DMS53 treated with DMSO at 0.1 percent for 48 hours (cell line): ENCODE measurements around the gene LTBP4.
"Not testable (repeated sequence)": the region's sequence is repeated elsewhere in the genome, so short reads cannot be mapped to it uniquely, and the experiment has no call there.

Experiments used
- DNase-seq: peaks from one replicate; lab custom pipeline; 2025; ENCODE audit not compliant: unreplicated experiment; lab: John Stamatoyannopoulos, UW

The LTBP4 gene

GRCh38 chr19:40571831-40572495, 29.2 kb upstream of the LTBP4 start:
- DNase-seq, result no peak

DNA sequence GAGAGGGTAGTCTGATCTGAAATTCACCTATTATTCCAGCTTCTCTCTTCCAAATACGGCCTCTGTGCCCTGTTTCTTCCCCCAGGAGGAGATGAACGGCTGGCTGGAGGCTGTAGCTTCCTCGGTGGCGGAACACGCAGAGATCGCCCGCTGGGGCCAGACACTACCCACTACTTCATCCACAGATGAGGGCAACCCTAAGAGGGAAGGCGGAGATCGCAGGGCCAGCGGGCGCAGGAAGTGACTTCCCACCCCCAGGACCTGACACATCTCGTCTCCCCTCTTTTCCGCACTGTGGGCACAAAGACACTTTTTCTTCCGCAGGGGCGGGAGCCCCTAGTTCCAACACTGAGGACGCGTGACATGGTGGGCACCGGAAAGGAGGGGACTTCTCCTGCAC, 25.8 kb upstream of the LTBP4 start:
- DNase-seq, result no peak

DNA sequence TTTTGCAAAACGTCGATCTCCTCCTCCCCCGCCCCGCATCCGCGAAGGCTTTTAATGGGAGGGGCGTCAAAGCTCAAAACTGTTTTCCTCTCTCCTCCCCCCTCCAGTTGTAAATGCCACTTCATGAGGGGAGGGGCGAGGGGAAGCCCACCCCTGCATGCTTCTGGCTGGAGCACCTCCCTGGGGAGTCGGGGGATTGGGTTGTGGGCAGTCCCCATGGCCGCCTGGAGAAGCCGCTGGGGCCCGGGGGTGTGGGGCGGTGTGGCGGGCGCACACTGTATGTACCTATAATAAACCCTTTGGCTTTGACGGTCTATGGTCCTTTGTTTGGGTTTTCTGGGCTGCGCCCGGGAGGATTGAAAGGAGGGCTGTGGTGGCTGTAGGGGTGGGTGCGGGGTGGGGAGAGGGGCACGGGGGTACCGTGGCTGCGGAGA, 25.0 kb upstream of the LTBP4 start:
- no peak for DNase-seq

- peak; percentile 94 for DNase-seq
Measured at GRCh38 chr19:40576585-40577451, 24.4 kb upstream of the LTBP4 start, which contains the start of gene SHKBP1. SHKBP1 (plus strand) TSS chr19:40576873; CDS start chr19:40576900, 27 bp downstream.

DNA sequence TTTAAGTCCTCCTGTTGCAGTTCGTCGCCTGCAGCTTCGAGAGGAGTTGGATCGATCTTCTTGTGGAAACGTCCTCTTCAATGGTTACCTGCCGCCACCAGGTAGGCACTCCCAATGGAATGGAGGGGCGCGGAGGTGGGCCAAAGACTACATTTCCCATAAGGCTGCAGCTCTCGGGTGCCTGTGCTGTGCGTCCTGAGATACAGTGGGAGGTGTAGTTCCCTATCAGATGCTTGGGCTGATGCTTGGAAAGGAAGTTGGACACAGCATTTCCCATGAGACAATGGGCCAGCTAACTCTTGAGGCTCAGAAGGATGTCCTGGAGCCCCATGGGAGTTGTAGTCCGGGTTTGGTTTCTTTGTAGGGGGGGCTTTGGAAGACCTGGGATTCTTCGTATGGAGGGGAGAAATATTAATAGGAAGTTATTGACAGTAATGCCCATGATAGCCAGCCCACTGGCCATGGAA, 22.7 kb upstream of the LTBP4 start:
- no peak for DNase-seq

- DNase-seq, result no peak
Measured at GRCh38 chr19:40580619-40581018, 20.6 kb upstream of the LTBP4 start.

DNA sequence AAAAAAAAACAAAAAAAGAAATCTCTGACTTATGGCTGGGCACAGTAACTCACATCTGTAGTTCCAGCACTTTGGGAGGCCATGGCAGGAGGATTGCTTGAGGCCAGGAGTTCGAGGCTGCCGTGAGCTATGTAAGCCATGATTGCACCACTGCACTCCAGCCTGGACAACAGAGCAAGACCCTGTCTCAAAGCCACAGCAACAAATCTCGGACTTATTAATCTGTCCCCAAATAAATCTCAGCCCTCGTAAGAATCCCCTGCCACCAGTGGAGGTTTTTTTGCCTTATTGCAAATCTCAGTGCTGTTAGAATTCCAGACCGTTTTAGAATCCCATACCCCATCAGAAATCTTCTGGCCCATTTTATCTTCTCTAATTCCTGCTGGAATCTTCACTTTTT, 19.6 kb upstream of the LTBP4 start:
- DNase-seq, result no peak

DNA sequence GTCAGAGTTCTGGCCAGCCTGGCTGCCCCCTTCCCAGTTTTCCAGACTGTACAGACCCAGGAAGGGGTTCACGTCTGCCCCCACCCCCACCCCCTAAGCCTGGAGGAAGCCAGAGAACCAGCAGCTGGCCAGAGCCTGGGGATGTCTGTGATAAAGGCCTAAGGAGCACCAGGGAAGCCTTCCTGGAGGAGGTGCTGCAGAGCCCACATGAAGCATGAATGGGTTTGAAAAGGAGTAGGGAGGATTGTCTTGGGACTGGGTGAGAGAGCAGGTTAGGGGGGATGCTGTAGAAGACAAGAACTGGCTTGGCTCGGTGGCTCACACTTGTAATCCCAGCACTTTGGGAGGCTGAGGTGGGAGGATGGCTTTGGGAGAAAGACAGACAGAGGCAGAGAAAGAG, 18.7 kb upstream of the LTBP4 start:
- no peak for DNase-seq

GRCh38 chr19:40583283-40583682, 17.9 kb upstream of the LTBP4 start:
- DNase-seq, result no peak

DNA sequence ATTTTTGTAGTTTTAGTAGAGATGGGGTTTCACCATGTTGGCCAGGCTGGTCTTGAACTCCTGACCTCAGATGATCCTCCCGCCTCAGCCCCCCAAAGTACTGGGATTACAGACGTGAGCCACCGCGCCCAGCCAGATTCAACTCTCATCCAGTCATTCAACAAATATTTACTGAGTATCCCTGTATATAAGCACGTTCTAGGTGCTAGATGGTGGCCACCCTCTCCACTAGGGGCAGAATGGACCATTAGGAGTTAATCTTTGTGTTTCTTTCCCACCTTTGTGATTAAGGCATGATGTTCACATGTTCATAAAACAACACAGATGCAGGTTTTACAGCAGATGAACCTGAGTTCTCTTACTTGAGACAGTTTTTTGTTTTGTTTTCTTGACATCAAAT, 17.2 kb upstream of the LTBP4 start:
- DNase-seq, result no peak

- DNase-seq, result no peak
Measured at GRCh38 chr19:40585241-40585981, 15.8 kb upstream of the LTBP4 start.

- no peak for DNase-seq
Measured at GRCh38 chr19:40585982-40586422, 15.2 kb upstream of the LTBP4 start.

DNA sequence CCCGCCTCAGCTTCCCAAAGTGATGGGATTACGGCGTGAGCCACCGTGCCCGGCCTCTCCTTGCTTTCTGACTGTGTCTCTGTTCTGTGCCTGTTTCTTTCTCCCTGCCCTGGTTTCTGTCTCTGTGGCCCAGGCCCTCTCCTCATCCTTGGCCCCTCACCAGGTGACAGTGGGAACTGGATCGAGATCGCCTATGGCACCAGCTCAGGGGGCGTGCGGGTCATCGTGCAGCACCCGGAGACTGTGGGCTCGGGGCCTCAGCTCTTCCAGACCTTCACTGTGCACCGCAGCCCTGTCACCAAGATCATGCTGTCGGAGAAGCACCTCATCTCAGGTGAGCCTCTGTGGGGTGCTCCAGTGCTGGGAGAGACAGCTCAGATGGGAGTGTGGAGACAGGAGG, 14.6 kb upstream of the LTBP4 start:
- no peak for DNase-seq

GRCh38 chr19:40588110-40588854, 12.9 kb upstream of the LTBP4 start:
- no peak for DNase-seq

DNA sequence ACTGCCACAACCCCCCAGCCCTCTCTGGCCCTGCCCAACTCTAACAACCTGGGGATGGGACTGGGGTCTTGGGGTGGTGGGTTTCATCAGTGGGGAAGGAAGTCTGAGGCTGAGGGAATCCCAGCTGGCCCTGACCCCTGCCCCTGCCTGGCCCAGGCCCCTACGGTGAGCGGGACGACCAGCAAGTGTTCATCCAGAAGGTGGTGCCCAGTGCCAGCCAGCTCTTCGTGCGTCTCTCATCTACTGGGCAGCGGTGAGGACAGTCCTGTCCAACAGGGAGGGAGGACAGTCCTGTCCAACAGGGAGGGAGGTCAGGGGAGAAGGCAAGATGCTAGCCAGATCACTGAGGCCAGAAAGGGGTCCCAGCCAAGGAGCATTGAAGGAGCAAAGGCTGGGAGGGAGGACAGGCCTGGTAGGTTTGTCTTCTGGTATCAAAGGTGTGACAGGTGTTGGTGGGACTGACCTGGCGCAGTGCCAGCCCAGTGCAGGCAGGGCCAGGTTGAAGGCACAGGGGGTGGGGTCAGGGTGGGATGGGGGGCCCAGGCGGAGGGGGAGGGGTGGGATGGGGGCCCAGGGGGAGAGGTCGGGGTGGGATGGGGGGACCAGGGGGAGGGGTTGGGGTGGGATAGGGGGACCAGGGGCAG, 12.1 kb upstream of the LTBP4 start:
- no peak for DNase-seq

- DNase-seq, result no peak
Measured at GRCh38 chr19:40589591-40590429, 11.4 kb upstream of the LTBP4 start.

- DNase-seq, result no peak
Measured at GRCh38 chr19:40590464-40591265, 10.5 kb upstream of the LTBP4 start.

DNA sequence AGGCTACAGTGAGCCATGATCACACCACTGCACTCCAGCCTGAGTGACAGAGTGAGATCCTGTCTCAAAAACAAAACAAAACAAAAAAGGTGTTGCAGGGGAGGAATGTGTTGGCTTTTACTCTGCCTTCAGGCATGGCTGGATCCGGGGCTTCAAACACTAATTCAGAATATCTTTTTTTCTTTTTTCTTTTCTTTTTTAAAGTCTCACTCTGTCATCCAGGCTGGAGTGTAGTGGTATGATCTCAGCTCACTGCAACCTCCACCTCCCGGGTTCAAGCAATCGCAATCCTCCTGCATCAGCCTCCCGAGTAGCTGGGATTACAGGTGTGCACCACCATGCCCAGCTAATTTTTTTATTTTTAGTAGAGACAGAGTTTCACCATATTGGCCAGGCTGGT, 9.4 kb upstream of the LTBP4 start:
- not testable (repeated sequence) for DNase-seq

- DNase-seq, result peak; percentile 85
Measured at GRCh38 chr19:40592170-40592569, 9.0 kb upstream of the LTBP4 start.
